ENCODE data around the gene SLC25A51. TPM values are rescaled to one million over a fixed set of nuclear protein-coding genes. Genes with fewer than 3 reads are reported as not detected.
"Not testable (repeated sequence)": the region's sequence is repeated elsewhere in the genome, so short reads cannot be mapped to it uniquely, and the experiment has no call there.

Gene SLC25A51
- total and polyA plus RNA-seq, 12 donors: 7.0 to 26.5 (median 19.9) TPM

GRCh38 chr9:37902131-37902530 lies 1.8 kb downstream of the SLC25A51 start:
- Histone ChIP-seq H3K9me3 (no peaks in the 10 kb centered on the region), H3K36me3 (peaks cover 0 to 41% (median 16%) of the 10 kb centered on the region in 9 donors), H3K27me3 (no peaks in the 10 kb centered on the region), H3K4me1 (peaks cover 4 to 31% (median 26%) of the 10 kb centered on the region in 9 donors), H3K27ac (no peak overlapping the region), H3K4me3 (peak overlapping the region in 1 of 10 donors; percentile 77)
- DNase-seq (no peak), ATAC-seq (no peak)
- TF ChIP-seq CTCF (IDR thresholded peaks at IDR 0.05): no peak
- intact Hi-C loops (cut with DNase I): loop anchor here in 3 of 10 donors (5.0 to 10.0 kb wide), 2 partner anchors 150 to 493 kb away; partner anchors contain the start of genes ALDH1B1 (in 2 of the 3) and TRMT10B (in 1 of the 3)

- intact Hi-C loops (cut with DNase I): no loop called here
- Histone ChIP-seq H3K27me3 (no peaks in the 10 kb centered on the region), H3K4me1 (peaks cover 4 to 22% (median 16%) of the 10 kb centered on the region in 9 donors), H3K4me3 (no peak overlapping the region), H3K27ac (no peak overlapping the region), H3K36me3 (peaks cover 0 to 72% (median 38%) of the 10 kb centered on the region in 9 donors), H3K9me3 (no peaks in the 10 kb centered on the region)
- ATAC-seq: no peak
- no peak for DNase-seq
- WGBS, 2 donors: 86 to 90% methylated on average over 2 of the region's 2 CpGs
- TF ChIP-seq CTCF (IDR thresholded peaks at IDR 0.05): no peak
These were observed 4.9 kb downstream of the SLC25A51 start for GRCh38 chr9:37899041-37899440.

- Histone ChIP-seq H3K36me3 (peaks cover 0 to 85% (median 46%) of the 10 kb centered on the region in 9 donors), H3K4me1 (peaks cover under 1 to 13% (median 8%) of the 10 kb centered on the region in 9 donors), H3K9me3 (no peaks in the 10 kb centered on the region), H3K4me3 (no peak overlapping the region), H3K27ac (no peak overlapping the region), H3K27me3 (no peaks in the 10 kb centered on the region)
- 54 to 66% methylated on average over 2 of the region's 2 CpGs for WGBS, 2 donors
- TF ChIP-seq CTCF (IDR thresholded peaks at IDR 0.05): no peak
- intact Hi-C loops (cut with DNase I): no loop called here
- ATAC-seq (no peak), DNase-seq (no peak)
These were observed 6.3 kb downstream of the SLC25A51 start for GRCh38 chr9:37897665-37898064.

- H3K4me1 ChIP-seq: no peaks in the 10 kb centered on the region
- WGBS, 2 donors: 84 to 85% methylated on average over 8 of the region's 8 CpGs
- DNase-seq (no peak), ATAC-seq (no peak)
- intact Hi-C loops (cut with DNase I): no loop called here
- H3K4me3 ChIP-seq: no peak overlapping the region
- no peak overlapping the region for H3K27ac ChIP-seq
- H3K9me3 ChIP-seq: no peaks in the 10 kb centered on the region
- H3K27me3 ChIP-seq: no peaks in the 10 kb centered on the region
- H3K36me3 ChIP-seq: peaks cover 0 to 88% (median 38%) of the 10 kb centered on the region in 9 donors
- no peak for TF ChIP-seq CTCF (IDR thresholded peaks at IDR 0.05)
These were observed 11.9 kb downstream of the SLC25A51 start for GRCh38 chr9:37892063-37892462.

- ATAC-seq; H3K27ac ChIP-seq; H3K4me3 ChIP-seq; H3K27me3 ChIP-seq; H3K4me1 ChIP-seq; H3K9me3 ChIP-seq; intact Hi-C loops (cut with DNase I); DNase-seq: not testable (repeated sequence)
- 98 to 99% methylated on average over 13 to 14 of the region's 17 CpGs for WGBS, 2 donors
- H3K36me3 ChIP-seq: peaks cover 0 to 86% (median 29%) of the 10 kb centered on the region in 9 donors
These were observed 12.9 kb downstream of the SLC25A51 start for GRCh38 chr9:37891042-37891441.
